ENCODE results near the gene LSS.

- TF ChIP-seq GTF2F1 (IDR thresholded peaks at IDR 0.05; ENCODE audit: borderline replicate concordance, low read depth, low read length): no peak
- no peak for TF ChIP-seq RBBP5 (IDR thresholded peaks at IDR 0.05; ENCODE audit: borderline replicate concordance, low read depth, low read length)
- TF ChIP-seq POLR2A (IDR thresholded peaks at IDR 0.05; ENCODE audit: control extremely low read depth in 1 of 2, low read depth in 2 of 2, low read length in 2 of 2): no peak
- no peak for TF ChIP-seq CTCF (IDR thresholded peaks at IDR 0.05; ENCODE audit: control extremely low read depth in 1 of 3, insufficient read depth in 1 of 3, low read depth in 1 of 3, low read length in 3 of 3)
These were observed 37.3 kb downstream of the LSS start for GRCh38 chr21:46191257-46191685.

Measured in H1 (cell line).